NCI-H1092 (cell line): ENCODE measurements around the gene CSF1R.

Experiments used
- DNase-seq: peaks from one replicate; lab custom pipeline; 2025; lab: John Stamatoyannopoulos, UW

The CSF1R gene

GRCh38 chr5:150120617-150121447 lies 34.5 kb upstream of the CSF1R start:
- no peak for DNase-seq

- DNase-seq, result no peak
These were observed 33.7 kb upstream of the CSF1R start for GRCh38 chr5:150120062-150120441.

GRCh38 chr5:150119421-150120061 lies 33.2 kb upstream of the CSF1R start:
- DNase-seq, result no peak

DNA sequence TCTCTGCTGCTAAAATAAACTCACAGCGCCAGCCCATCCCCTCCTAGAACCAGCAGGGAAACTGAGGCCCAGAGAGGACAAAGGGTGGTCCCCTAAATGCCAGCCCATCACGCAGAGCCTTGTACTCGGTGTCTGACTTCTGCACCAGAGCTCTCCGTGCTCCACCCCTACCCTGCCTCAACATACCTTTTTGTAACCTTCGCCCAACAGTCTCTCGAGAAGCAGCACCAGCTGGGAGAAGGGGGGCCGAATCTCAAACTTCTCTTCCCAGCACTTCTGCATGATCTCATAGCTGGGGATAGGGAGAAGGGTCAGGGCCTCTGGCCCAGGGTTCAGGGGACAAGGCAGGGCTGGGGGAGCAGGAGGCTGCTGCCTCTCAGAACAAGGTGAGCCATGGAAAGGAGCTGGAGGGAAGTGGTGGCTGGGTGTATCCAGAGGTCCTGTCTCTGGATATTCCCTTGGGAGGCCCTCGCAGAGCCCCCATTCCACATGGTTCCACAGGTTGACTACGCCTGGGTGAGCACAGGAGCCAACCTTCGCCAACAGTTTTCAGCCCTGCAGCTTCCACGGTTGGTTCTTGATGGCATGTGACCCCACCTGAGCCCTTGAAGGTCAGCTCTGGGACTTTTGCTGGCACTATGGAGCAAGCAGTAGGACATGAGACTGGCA lies 32.3 kb upstream of the CSF1R start:
- no peak for DNase-seq

DNA sequence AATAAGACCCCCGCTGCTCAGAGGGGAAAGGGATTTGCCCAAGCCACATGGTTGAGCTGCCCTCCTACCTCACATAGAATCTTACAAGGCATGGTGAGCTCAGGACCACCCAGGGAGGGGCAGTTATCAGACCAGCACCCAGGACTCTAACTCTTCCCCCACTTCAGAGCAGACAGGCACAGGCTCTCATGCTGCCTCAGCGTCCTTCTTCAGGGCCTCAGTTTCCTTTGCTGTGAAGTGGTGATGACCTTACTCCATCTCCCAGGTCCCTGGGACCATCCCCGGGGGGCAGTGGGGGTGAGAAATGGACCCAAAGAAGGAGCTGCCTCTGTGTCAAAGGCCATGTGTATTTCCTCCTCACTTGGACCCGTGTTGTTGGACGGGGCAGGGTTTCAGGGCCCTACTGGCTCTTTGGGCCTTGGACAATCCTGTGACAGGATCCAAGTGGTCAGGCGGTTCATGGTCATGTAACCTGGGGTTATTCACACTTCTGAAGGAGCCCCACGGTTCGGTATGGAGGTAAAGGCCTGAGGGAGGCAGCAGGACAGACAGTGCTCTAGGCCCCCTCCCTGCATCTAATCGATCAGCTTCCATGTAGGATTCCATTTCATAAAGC lies 31.7 kb upstream of the CSF1R start:
- no peak for DNase-seq

DNA sequence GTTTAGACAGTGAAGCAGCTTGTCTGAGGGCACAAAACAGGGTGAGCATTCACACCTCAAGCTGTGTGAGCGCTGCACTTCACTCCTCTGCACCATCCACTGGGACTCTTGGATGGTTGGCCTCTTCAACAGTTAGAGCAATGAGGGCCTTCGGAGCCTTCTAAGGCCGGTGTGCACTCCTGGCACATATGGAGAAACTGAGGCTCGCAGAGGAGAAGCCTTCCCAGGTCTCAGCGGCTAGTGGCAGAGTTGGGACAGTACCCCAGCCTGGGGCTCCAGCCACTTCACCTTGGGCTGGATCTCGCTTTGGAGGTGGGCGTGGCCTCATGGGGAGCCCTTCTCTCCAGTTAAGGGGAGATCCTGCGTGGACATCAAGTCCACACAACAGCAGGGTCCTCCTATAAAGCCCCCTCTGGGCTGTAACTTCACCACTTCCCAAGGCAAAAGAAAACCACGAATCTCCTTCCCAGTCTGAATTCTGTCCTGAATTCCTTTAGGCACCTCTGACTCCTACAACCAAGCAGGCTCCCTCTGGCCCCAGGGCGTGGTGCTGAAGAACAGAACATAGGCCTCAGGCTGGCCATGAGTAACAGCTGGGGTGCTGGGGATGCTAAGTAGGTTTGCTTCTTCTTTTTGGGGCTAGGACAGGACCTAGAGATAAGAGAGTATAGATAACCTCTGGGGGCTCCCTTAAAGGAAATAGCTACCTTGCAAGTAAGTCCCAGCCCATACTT lies 30.5 kb upstream of the CSF1R start:
- no peak for DNase-seq

DNA sequence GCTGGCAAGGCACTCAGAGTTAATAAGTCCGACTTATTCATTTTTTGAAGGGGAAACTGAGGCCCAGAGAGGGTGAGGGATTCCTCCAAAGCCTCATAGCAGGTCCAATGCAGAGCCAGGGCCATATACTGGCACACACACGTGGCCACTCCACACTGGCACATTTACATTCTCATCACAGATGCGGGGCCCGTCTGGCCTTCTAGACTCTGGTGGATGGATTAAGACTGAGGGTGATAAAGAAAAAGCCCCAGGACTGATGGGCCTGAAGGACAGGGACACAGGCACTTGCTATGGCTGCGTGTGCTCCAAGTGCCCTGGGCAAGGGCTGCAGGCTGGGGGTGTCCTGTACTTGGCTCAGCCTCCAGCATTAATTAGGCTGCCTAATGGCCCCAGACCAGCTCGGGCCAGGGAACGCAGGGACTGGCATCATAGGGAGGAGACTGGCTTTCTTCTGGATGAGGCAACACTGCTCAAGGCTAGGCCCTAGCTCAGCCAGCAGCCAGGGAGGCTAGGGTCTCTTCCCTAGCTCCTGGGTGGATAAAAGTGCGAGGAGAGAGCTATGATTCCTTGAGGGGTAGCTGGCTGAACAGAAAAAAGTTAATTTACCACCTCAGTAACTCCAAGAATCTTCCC lies 28.5 kb upstream of the CSF1R start:
- no peak for DNase-seq

DNA sequence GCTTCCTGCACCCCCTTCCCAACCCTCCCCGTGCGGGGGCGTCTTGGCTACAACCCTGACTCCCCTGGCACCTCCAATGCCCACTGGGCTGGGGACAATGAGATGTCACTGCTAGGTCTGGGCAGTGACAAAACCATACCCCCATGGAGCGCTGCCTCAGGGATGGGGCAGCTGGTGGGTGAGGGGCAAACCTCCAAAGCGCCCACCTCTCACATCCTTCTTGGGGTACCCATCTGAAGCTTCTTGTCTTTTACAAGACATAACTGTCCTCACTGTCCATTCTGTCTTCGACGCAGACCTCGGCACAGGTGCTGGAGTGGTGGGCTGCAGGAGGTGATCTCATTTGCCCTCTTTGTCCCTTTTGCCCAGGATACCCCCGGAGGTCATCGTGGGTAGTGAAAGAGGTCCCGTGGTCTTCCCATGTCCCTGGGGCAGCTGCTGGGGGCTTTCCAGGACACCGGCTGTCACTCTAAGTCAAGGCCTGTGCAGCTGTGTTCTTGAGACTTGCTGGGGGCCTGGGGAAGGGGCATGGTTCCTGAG lies 27.8 kb upstream of the CSF1R start:
- no peak for DNase-seq

GRCh38 chr5:150113047-150113744 lies 26.8 kb upstream of the CSF1R start:
- DNase-seq, result no peak

- DNase-seq, result no peak
These were observed 26.1 kb upstream of the CSF1R start for GRCh38 chr5:150112201-150113046.

- no peak for DNase-seq
These were observed 24.8 kb upstream of the CSF1R start for GRCh38 chr5:150111122-150111521.

- no peak for DNase-seq
These were observed 23.6 kb upstream of the CSF1R start for GRCh38 chr5:150109921-150110320.

DNA sequence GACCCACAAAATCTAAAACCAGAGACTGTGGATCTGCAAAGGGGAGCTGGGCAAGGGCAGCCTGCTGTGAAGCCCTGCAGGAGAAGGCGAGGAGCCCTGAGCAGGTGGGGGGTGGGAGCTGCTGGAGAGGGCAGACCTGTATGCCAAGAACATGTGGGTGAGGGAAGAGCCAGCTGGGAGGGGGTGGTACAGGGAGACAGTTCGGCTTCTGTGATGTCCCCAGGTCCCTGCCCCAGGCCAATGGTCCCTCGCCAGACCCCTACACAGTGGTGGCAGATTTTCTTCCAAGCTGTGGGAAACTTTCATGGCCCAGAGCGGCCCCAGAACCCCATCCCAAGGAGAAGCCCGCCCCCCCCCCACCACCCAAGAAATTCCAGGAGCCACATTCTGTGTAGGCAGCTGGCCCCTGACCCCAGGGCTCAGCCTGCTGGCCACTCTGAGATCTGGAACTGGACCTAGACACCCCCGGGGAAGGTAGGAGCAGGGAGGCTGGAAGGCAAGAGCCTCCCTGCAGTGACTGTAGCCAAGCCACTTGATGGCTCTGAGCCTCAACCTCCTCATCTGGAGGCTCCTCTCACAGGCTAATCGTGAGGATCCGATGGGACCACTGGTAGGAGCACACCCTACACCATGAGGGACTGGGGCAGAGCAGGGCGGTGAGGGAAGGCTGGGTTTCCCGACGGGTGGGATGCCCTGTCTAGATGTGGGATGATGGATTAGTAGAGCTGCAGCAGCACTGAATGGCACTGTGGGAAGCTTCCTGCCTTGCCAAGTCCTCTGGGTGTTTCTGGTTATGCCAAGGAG lies 22.6 kb upstream of the CSF1R start:
- DNase-seq, result no peak

- no peak for DNase-seq
These were observed 21.6 kb upstream of the CSF1R start for GRCh38 chr5:150107909-150108447.

GRCh38 chr5:150106674-150107426 lies 20.5 kb upstream of the CSF1R start:
- no peak for DNase-seq

GRCh38 chr5:150105928-150106615 lies 19.7 kb upstream of the CSF1R start:
- DNase-seq, result no peak

DNA sequence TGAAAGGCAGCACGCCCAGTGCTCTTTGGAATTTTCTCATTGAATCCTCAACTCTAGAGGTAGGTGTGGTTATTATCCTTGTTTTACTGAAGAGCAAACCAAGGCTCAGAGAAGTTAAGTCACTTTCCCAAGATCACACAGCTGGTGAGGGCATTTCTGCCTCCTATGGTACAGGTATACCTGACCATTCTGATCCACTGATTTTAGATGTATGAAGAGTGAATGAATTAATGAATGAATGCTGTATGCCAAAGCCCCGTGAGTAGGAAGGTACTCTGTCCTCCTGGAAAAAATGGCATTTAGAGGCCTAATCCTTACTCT lies 18.2 kb upstream of the CSF1R start:
- DNase-seq, result no peak
